NCI-H1092 treated with DMSO at 0.1 percent for 48 hours (cell line): ENCODE data around the gene IQSEC2.
A peak's percentile ranks its signal among the peaks of the same experiment; 100 is the strongest.

Source experiments
- DNase-seq: peaks from one replicate; lab custom pipeline; 2025; lab: John Stamatoyannopoulos, UW

IQSEC2 gene

GRCh38 chrX:53242310-53242709, 39.1 kb downstream of the IQSEC2 start:
- DNase-seq: no peak

GRCh38 chrX:53241558-53241957, 39.8 kb downstream of the IQSEC2 start:
- DNase-seq: no peak

GRCh38 chrX:53239474-53239873, 41.9 kb downstream of the IQSEC2 start:
- no peak for DNase-seq

GRCh38 chrX:53237056-53237455, 44.3 kb downstream of the IQSEC2 start:
- DNase-seq: no peak

GRCh38 chrX:53236025-53236679, 45.2 kb downstream of the IQSEC2 start:
- no peak for DNase-seq

- no peak for DNase-seq
Observed at GRCh38 chrX:53235566-53235965, 45.8 kb downstream of the IQSEC2 start.

- no peak for DNase-seq
Observed at GRCh38 chrX:53234484-53234883, 46.9 kb downstream of the IQSEC2 start.

GRCh38 chrX:53233536-53233935, 47.8 kb downstream of the IQSEC2 start:
- DNase-seq: no peak

GRCh38 chrX:53230116-53230515, 51.3 kb downstream of the IQSEC2 start:
- no peak for DNase-seq

GRCh38 chrX:53227224-53227765, 54.1 kb downstream of the IQSEC2 start:
- DNase-seq: no peak

- DNase-seq: peak; percentile 94
Observed at GRCh38 chrX:53224860-53225797, 56.3 kb downstream of the IQSEC2 start, which contains the start of gene KDM5C. KDM5C (minus strand) TSS chrX:53225207; CDS start chrX:53224889, 318 bp downstream.

GRCh38 chrX:53223955-53224859, 57.2 kb downstream of the IQSEC2 start:
- peak; percentile 26 for DNase-seq

GRCh38 chrX:53223068-53223693, 58.2 kb downstream of the IQSEC2 start:
- DNase-seq: no peak
